ENCODE measurements around the gene HGFAC. TPM values are rescaled to one million over a fixed set of nuclear protein-coding genes. Genes with fewer than 3 reads are reported as not detected.

The HGFAC gene
- total and polyA plus RNA-seq, 2 of the 13 experiments (the other 11 are each of a cell fraction or from before 2014, with no cell fraction given), result 8.5 to 63.6 TPM

- no peak for ATAC-seq
- no peaks in the 10 kb centered on the region for H3K9me3 ChIP-seq (ENCODE audit: low read length)
These were observed 43.4 kb downstream of the HGFAC start for GRCh38 chr4:3485011-3485791.

More at GRCh38 chr4:3485011-3485791, 43.4 kb downstream of the HGFAC start:
- no peak overlapping the region for H3K9ac ChIP-seq (ENCODE audit: insufficient read depth, low read depth, low read length)
- H2AFZ ChIP-seq (ENCODE audit: low read length), result no peak overlapping the region
- POLR2A ChIA-PET, result no interaction called here
- H3K4me1 ChIP-seq (ENCODE audit: insufficient read depth, low read length), result peaks cover 15% of the 10 kb centered on the region
- in situ Hi-C loops (cut with HindIII; ENCODE audit: extremely low pct_ligation_motif_present, low pct_unique_long_range_greater_than_20kb), result no loop called here
- no peaks in the 10 kb centered on the region for H3K36me3 ChIP-seq (replicated peaks in 1 of 2; ENCODE audit: control insufficient read depth in 1 of 2, insufficient read depth in 2 of 2, low read length in 2 of 2)
- no peak for TF ChIP-seq ZNF510 (CRISPR knock-in tag; IDR thresholded peaks at IDR 0.05; ENCODE audit: low read depth)
- no peak for TF ChIP-seq ATF7 (IDR thresholded peaks at IDR 0.05)
- no peak for TF ChIP-seq ATF7 (CRISPR knock-in tag; IDR thresholded peaks at IDR 0.05)
- TF ChIP-seq ZBTB43 (CRISPR knock-in tag; conservative IDR thresholded peaks at IDR 0.05), result no peak
- TF ChIP-seq BRCA1 (CRISPR knock-in tag; IDR thresholded peaks at IDR 0.05), result no peak
- TF ChIP-seq SIN3B (IDR thresholded peaks at IDR 0.05; ENCODE audit: low read length), result no peak
- no peak for TF ChIP-seq ZNF414 (CRISPR knock-in tag; IDR thresholded peaks at IDR 0.05)
- TF ChIP-seq NR2F2 (IDR thresholded peaks at IDR 0.05; ENCODE audit: borderline replicate concordance, low read depth), result no peak
- TF ChIP-seq CHD4 (IDR thresholded peaks at IDR 0.05; ENCODE audit: borderline replicate concordance, low read length), result no peak
- TF ChIP-seq GFI1 (CRISPR knock-in tag; IDR thresholded peaks at IDR 0.05; ENCODE audit: borderline replicate concordance), result no peak
- TF ChIP-seq GTF2F1 (IDR thresholded peaks at IDR 0.05; ENCODE audit: low read length), result no peak
- no peak for TF ChIP-seq HES4 (CRISPR knock-in tag; IDR thresholded peaks at IDR 0.05; ENCODE audit: borderline replicate concordance)
- no peak for TF ChIP-seq GRHL1 (CRISPR knock-in tag; conservative IDR thresholded peaks at IDR 0.05)
- no peak for TF ChIP-seq PAF1 (CRISPR knock-in tag; IDR thresholded peaks at IDR 0.05)
- TF ChIP-seq ZNF740 (CRISPR knock-in tag; IDR thresholded peaks at IDR 0.05), result no peak
- no peak for TF ChIP-seq ARID2 (CRISPR knock-in tag; IDR thresholded peaks at IDR 0.05; ENCODE audit: borderline replicate concordance)
- no peak for TF ChIP-seq ZNF660 (CRISPR knock-in tag; IDR thresholded peaks at IDR 0.05; ENCODE audit: borderline replicate concordance, low read depth)
- H3K27me3 ChIP-seq (ENCODE audit: control insufficient read depth in 1 of 2, insufficient read depth in 2 of 2, low read length in 2 of 2), result peaks cover 30 to 90% of the 10 kb centered on the region in 2 experiments
- CTCF ChIA-PET (ENCODE audit: low intra/inter-chr PET ratio, low total read pairs), result no interaction called here
- no peak for DNase-seq (ENCODE audit: low spot score)
- no TSS peak for BruUV-seq (replicated peaks)
- no peaks in the 10 kb centered on the region for H4K20me1 ChIP-seq (ENCODE audit: insufficient read depth, low read length)
- H3K79me2 ChIP-seq (ENCODE audit: insufficient read depth, low read length), result no peaks in the 10 kb centered on the region
- no peak for FAIRE-seq
- peak overlapping the region; percentile 24; the same call in 1 of the 2 replicates for H3K4me2 ChIP-seq (ENCODE audit: low read depth, low read length)
- no peak overlapping the region for H3K4me3 ChIP-seq (replicated peaks in 1 of 3; ENCODE audit: insufficient read depth in 1 of 3, low read depth in 2 of 3, low read length in 3 of 3)
- no peak overlapping the region for H3K27ac ChIP-seq (ENCODE audit: extremely low read length, insufficient read depth, low read length)
- intact Hi-C loops (cut with micrococcal nuclease; ENCODE audit: unreplicated experiment), result no loop called here
- WGBS (ENCODE audit: low lambda C conversion rate), result 20% methylated on average over 1 of the region's 36 CpGs

Measured in HepG2 (cell line).